Measurements from ENCODE around the gene PRIM2. TPM values are rescaled to one million over a fixed set of nuclear protein-coding genes. Genes with fewer than 3 reads are reported as not detected.
"Not testable (repeated sequence)": the region's sequence is repeated elsewhere in the genome, so short reads cannot be mapped to it uniquely, and the experiment has no call there.

PRIM2 gene
- total RNA-seq, 4 donors from 2014 or later: 11.0 to 16.2 (median 13.3) TPM

GRCh38 chr6:57362340-57362739 is 44.9 kb downstream of the PRIM2 start:
- H3K4me3 ChIP-seq (replicated peaks in 1 of 3); H3K27ac ChIP-seq; H3K4me1 ChIP-seq; H3K9me3 ChIP-seq; H3K36me3 ChIP-seq; intact Hi-C loops (cut with DNase I); H3K27me3 ChIP-seq; DNase-seq: not testable (repeated sequence)
- 75% methylated on average over 2 of the region's 2 CpGs for WGBS, 2 donors

- H3K4me1 ChIP-seq; H3K9me3 ChIP-seq; H3K27me3 ChIP-seq; H3K27ac ChIP-seq; DNase-seq; H3K36me3 ChIP-seq; H3K4me3 ChIP-seq (replicated peaks in 1 of 3); intact Hi-C loops (cut with DNase I): not testable (repeated sequence)
- 89 to 94% methylated on average over 2 of the region's 2 CpGs for WGBS, 2 donors
Observed at GRCh38 chr6:57365076-57365583, 47.7 kb downstream of the PRIM2 start.

GRCh38 chr6:57368965-57369731 is 51.7 kb downstream of the PRIM2 start:
- H3K4me3 ChIP-seq (replicated peaks in 1 of 3); H3K27me3 ChIP-seq; H3K4me1 ChIP-seq; intact Hi-C loops (cut with DNase I); DNase-seq; H3K9me3 ChIP-seq; H3K27ac ChIP-seq; H3K36me3 ChIP-seq: not testable (repeated sequence)
- WGBS, 2 donors: 95 to 96% methylated on average over 4 of the region's 4 CpGs

- H3K36me3 ChIP-seq; DNase-seq; H3K9me3 ChIP-seq; intact Hi-C loops (cut with DNase I); H3K4me1 ChIP-seq; H3K27ac ChIP-seq; H3K4me3 ChIP-seq (replicated peaks in 1 of 3); H3K27me3 ChIP-seq: not testable (repeated sequence)
- WGBS, 2 donors: 81 to 86% methylated on average over 1 of the region's 1 CpG
Observed at GRCh38 chr6:57371779-57372178, 54.3 kb downstream of the PRIM2 start.

GRCh38 chr6:57374764-57375163 is 57.3 kb downstream of the PRIM2 start:
- H3K27me3 ChIP-seq; H3K27ac ChIP-seq; intact Hi-C loops (cut with DNase I); H3K36me3 ChIP-seq; H3K9me3 ChIP-seq; DNase-seq; H3K4me3 ChIP-seq (replicated peaks in 1 of 3); H3K4me1 ChIP-seq: not testable (repeated sequence)
- 96% methylated on average over 4 of the region's 4 CpGs for WGBS, 2 donors

- H3K27ac ChIP-seq; H3K4me3 ChIP-seq (replicated peaks in 1 of 3); intact Hi-C loops (cut with DNase I); H3K27me3 ChIP-seq; H3K4me1 ChIP-seq; H3K36me3 ChIP-seq; DNase-seq; H3K9me3 ChIP-seq: not testable (repeated sequence)
- WGBS, 2 donors: 96 to 97% methylated on average over 3 of the region's 3 CpGs
Observed at GRCh38 chr6:57376083-57376482, 58.7 kb downstream of the PRIM2 start.

GRCh38 chr6:57389038-57389592 is 71.7 kb downstream of the PRIM2 start:
- intact Hi-C loops (cut with DNase I); H3K4me1 ChIP-seq: not testable (repeated sequence)

GRCh38 chr6:57390818-57391217 is 73.4 kb downstream of the PRIM2 start:
- H3K4me3 ChIP-seq (replicated peaks in 1 of 3); H3K9me3 ChIP-seq; H3K36me3 ChIP-seq; H3K27me3 ChIP-seq; DNase-seq; intact Hi-C loops (cut with DNase I); H3K27ac ChIP-seq; H3K4me1 ChIP-seq: not testable (repeated sequence)
- WGBS, 2 donors: 94 to 96% methylated on average over 2 of the region's 2 CpGs

More at GRCh38 chr6:57389038-57389592, 71.7 kb downstream of the PRIM2 start:
- H3K27me3 ChIP-seq; H3K4me3 ChIP-seq (replicated peaks in 1 of 3); H3K36me3 ChIP-seq; H3K27ac ChIP-seq; H3K9me3 ChIP-seq; DNase-seq: not testable (repeated sequence)
- WGBS, 2 donors: 89 to 92% methylated on average over 2 of the region's 2 CpGs

- intact Hi-C loops (cut with DNase I); H3K9me3 ChIP-seq; DNase-seq; H3K4me3 ChIP-seq (replicated peaks in 1 of 3); H3K27me3 ChIP-seq; H3K4me1 ChIP-seq; H3K27ac ChIP-seq; H3K36me3 ChIP-seq: not testable (repeated sequence)
- 95% methylated on average over 3 of the region's 3 CpGs for WGBS, 2 donors
Observed at GRCh38 chr6:57392047-57392446, 74.6 kb downstream of the PRIM2 start.

- H3K4me1 ChIP-seq; H3K4me3 ChIP-seq (replicated peaks in 1 of 3); DNase-seq; H3K27me3 ChIP-seq; H3K9me3 ChIP-seq; H3K36me3 ChIP-seq; intact Hi-C loops (cut with DNase I); H3K27ac ChIP-seq: not testable (repeated sequence)
Observed at GRCh38 chr6:57419341-57419740, 101.9 kb downstream of the PRIM2 start.

Data from thyroid gland (tissue), 4 donors.